CD4-positive, alpha-beta T cell treated with Interleukin-6 for 4 hours (primary cell): Measurements from ENCODE around the gene MTG1.
"Not testable (repeated sequence)": the region's sequence is repeated elsewhere in the genome, so short reads cannot be mapped to it uniquely, and the experiment has no call there.

Source experiments
- DNase-seq: peaks from one replicate; pipeline ENCODE4 v3.0.0-alpha.2; 2020; ENCODE audit warnings: mixed read lengths

MTG1 gene

GRCh38 chr10:133401981-133402725 is 8.2 kb downstream of the MTG1 start:
- no peak for DNase-seq

GRCh38 chr10:133403359-133403758 is 9.4 kb downstream of the MTG1 start:
- DNase-seq, result no peak

- DNase-seq, result no peak
These were observed 9.8 kb downstream of the MTG1 start for GRCh38 chr10:133403784-133404183.

- DNase-seq, result no peak
These were observed 11.3 kb downstream of the MTG1 start for GRCh38 chr10:133405272-133405671.

GRCh38 chr10:133405844-133406527 is 12.0 kb downstream of the MTG1 start:
- DNase-seq, result no peak

- DNase-seq, result no peak
These were observed 17.8 kb downstream of the MTG1 start for GRCh38 chr10:133411523-133412380.

GRCh38 chr10:133412381-133412711 is 18.4 kb downstream of the MTG1 start:
- DNase-seq, result no peak

- DNase-seq, result not testable (repeated sequence)
These were observed 20.4 kb downstream of the MTG1 start for GRCh38 chr10:133414401-133414800.

GRCh38 chr10:133415752-133416151 is 21.8 kb downstream of the MTG1 start:
- no peak for DNase-seq

- no peak for DNase-seq
These were observed 24.5 kb downstream of the MTG1 start for GRCh38 chr10:133418289-133418993.

- DNase-seq, result no peak
These were observed 25.4 kb downstream of the MTG1 start for GRCh38 chr10:133419211-133419950.

GRCh38 chr10:133420028-133420427 is 26.1 kb downstream of the MTG1 start:
- no peak for DNase-seq

- DNase-seq, result no peak
These were observed 26.6 kb downstream of the MTG1 start for GRCh38 chr10:133420579-133420978.

- no peak for DNase-seq
These were observed 27.6 kb downstream of the MTG1 start for GRCh38 chr10:133421336-133422222.

GRCh38 chr10:133422223-133422806 is 28.4 kb downstream of the MTG1 start:
- DNase-seq, result no peak

GRCh38 chr10:133422807-133423771 is 29.1 kb downstream of the MTG1 start:
- no peak for DNase-seq

GRCh38 chr10:133424102-133424501 is 30.1 kb downstream of the MTG1 start:
- not testable (repeated sequence) for DNase-seq

- DNase-seq, result not testable (repeated sequence)
These were observed 30.6 kb downstream of the MTG1 start, which contains the start of gene SPRN for GRCh38 chr10:133424601-133425000. SPRN (minus strand) TSS chr10:133424625; CDS start chr10:133423681, 944 bp downstream.

GRCh38 chr10:133429571-133429970 is 35.6 kb downstream of the MTG1 start:
- DNase-seq, result not testable (repeated sequence)
